ES-I3 (cell line): ENCODE results near the gene PIK3R5.

ENCODE experiments used
- H3K36me3 ChIP-seq: 2 replicates; pipeline ENCODE4 v1.6.1; 2013; ENCODE audit warnings: mild to moderate bottlenecking, low read length, control low read depth, moderate library complexity; ENCODE audit not compliant: insufficient read depth
- H3K4me1 ChIP-seq: 2 replicates; pipeline ENCODE4 v1.6.1; 2013; ENCODE audit warnings: mild to moderate bottlenecking, control low read depth, low read length; ENCODE audit not compliant: insufficient read depth
- H3K9ac ChIP-seq: 2 replicates; pipeline ENCODE4 v1.6.1; 2013; ENCODE audit warnings: low read depth, mild to moderate bottlenecking, low read length, moderate library complexity
- H3K9me3 ChIP-seq: 2 replicates; pipeline ENCODE4 v1.6.1; 2013; ENCODE audit warnings: mild to moderate bottlenecking, low read length, moderate library complexity; ENCODE audit not compliant: control insufficient read depth, insufficient read depth

PIK3R5 gene

DNA sequence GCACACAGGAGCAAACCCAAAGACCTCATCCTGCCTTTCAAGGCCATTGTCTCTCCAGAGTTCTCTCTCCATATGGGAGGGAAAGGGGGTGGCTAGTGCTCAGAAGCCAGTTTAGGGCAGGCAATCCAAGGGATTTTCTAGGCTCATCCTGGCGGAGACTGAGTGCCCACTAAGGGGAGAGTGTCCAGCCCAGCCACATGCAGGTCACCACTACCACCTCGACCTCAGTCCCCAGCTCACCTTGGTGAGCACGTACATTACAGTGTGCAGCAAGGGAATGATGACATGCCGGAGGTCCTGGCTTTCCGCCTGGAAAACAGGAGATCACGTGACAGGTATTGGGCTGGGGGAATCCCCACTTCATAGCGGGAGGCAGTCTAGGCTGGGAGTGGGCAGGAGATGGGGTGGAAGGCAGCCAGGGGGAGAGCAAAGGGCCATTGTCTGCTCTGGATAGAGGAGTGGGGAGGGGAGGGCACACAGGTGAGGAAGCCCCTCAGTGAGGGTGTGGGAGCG, 127.9 kb downstream of the PIK3R5 start:
- peaks cover 21% of the 10 kb centered on the region for H3K4me1 ChIP-seq
- no peaks in the 10 kb centered on the region for H3K36me3 ChIP-seq
- peaks cover 3% of the 10 kb centered on the region; the same call in 1 of the 2 replicates for H3K9me3 ChIP-seq
- no peak overlapping the region; the same call in 1 of the 2 replicates for H3K9ac ChIP-seq

DNA sequence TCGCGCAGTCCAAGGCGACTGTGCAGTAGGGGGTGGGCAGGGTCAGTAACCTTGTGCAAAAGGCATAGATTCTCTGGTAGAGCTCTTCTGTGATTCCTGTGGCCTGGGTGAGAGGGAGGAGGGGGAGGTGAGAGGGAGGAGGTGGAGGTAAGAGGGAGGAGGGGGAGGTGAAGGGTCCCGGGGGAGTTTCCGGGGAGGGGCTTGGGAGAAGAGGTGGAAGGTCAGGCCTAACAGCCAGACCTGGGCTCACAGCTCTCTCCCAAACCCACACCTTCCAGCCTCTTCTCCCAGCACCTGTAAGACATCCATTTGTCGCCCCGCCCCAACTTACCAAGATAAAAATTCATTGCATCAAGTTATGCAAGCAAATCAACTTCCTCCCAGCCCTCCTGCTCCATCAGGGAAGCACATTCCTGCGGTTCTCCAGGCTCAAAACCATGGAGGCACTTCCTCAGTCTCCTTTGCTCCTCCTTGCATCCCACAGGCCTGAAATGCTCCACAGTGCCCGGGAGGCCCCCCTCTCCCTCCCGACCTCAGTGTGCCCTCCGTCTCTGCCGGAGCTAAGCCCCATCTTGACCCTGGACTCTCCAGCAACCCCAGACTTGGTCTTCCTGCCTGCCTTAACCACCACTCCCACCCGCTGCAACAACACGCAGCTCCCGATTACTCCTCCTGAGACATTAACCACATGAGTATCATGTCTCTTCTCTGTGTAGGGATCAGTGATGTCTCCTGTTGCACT, 128.5 kb downstream of the PIK3R5 start:
- Histone ChIP-seq H3K9ac (no peak overlapping the region), H3K36me3 (no peaks in the 10 kb centered on the region), H3K4me1 (peaks cover 21% of the 10 kb centered on the region), H3K9me3 (peaks cover 3% of the 10 kb centered on the region; the same call in 1 of the 2 replicates)

DNA sequence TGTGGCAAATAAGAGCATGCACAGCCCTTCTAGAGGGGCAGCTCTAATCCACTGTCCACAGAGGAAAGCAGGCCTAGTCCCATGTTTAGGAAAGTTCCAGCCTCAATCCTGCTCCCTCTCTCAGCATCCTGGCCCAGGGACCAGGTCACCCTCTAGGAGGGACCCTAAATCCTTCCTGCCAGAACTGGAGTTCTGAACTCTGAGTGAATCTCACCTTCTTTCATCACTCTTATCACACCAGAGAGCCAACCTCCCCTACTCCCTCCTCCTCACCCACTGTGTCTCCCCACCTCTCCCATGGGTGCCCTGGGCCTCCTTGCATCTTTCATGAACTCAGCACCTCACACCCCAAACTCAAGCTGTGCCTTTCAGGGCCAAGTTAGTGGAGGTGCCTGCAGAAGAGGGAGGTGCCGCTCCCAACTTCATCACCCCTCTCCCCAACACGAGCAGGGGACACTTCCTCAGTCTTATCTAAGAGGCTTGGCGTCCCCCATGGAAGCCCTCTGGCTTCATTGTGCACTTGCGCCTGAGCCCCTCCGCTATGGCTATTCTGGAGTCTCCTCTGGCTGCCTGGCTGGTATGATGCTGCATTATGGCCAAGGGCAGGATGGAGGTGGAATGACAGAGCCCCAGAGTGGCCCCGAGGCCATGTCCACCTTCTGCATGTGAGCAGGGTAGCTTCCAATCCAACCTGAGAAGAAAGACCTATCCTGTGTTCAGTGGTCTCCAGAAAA, 129.7 kb downstream of the PIK3R5 start:
- Histone ChIP-seq H3K4me1 (peaks cover 24% of the 10 kb centered on the region), H3K36me3 (no peaks in the 10 kb centered on the region), H3K9ac (no peak overlapping the region), H3K9me3 (no peaks in the 10 kb centered on the region)

DNA sequence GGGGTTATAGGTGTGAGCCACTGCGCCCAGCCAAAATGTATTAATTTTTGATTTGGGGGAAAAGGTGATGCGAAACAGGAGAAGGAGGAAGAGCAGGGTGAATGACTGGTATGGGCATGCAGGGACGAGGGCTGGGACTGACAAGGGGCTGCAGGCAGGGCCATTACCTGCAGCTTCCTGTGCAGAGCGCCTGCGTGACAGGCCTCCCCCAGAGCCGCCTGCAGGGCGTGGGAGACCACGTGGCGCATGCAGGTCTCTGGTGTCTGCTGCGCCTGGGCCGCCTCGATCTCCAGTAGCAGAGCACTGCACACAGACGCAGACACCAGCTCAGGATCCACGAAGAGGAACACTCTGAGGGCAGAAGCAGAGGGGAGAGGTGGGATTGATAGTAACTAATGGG, 130.4 kb downstream of the PIK3R5 start:
- H3K9ac ChIP-seq: no peak overlapping the region
- H3K9me3 ChIP-seq: no peaks in the 10 kb centered on the region
- H3K36me3 ChIP-seq: no peaks in the 10 kb centered on the region
- H3K4me1 ChIP-seq: peaks cover 24% of the 10 kb centered on the region

DNA sequence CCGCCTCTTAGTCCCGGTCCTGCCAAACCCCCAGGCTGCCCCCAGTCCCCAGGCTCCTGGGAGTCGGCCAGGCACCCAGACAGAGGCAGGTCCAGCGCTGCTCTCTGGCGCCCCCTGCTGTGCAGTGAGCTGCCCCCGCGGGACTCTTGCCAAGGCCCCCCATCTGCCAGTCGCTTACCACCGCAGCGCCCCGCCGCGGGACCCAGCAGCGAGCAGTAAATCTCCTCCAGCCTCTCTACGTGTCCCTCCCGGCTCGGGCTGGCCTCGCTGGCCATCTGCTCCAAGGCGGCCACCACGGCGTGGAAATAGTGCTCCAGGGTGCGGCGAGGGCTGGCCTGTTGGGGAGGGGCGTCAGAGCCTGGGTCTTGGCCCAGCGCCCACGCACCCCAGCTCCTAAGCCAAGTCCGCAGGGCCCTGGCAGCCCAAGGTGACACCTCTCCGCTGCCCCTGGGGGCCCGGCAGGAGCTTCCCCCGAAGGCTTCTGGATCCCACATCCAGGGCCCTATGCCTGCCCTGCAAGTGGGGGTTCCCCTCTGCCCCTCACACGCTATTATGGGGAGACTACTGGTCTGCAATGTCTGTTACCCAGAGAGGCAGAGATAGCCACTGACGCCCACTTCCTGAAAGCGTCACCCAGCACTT, 132.7 kb downstream of the PIK3R5 start:
- H3K4me1 ChIP-seq: peaks cover 16% of the 10 kb centered on the region; the same call in 1 of the 2 replicates
- H3K36me3 ChIP-seq: no peaks in the 10 kb centered on the region
- peak overlapping the region; percentile 23; the same call in 1 of the 2 replicates for H3K9ac ChIP-seq
- no peaks in the 10 kb centered on the region for H3K9me3 ChIP-seq

DNA sequence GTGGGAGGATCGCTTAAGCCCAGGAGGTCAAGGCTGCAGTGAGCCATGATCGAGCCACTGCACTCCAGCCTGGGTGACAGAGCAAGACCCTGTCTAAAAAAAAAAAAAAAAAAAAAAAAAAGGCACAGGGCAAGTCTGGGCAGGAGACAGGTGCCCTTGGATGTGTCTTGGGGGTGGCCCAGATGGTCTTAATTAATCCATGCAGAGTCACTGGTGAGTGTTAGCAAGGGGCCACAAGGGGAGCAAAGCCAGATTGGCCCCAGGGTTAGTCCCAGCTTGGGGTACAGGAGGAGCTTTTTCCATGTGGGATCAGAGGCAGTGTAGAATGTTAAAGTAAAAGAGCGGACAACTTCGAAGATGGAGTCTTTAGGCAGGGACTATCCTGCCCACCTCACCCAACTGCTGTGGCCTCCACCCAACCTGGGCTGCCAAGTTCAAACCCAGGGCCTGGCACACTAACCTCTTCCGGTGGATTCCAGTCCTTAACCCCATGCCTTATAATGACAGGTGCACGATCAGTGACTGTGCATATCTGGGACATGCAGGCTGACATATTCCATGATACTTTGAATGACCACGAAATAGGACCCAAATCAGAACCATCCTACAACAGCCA, 134.2 kb downstream of the PIK3R5 start:
- Histone ChIP-seq H3K36me3 (no peaks in the 10 kb centered on the region), H3K9ac (no peak overlapping the region), H3K4me1 (peaks cover 7% of the 10 kb centered on the region; the same call in 1 of the 2 replicates), H3K9me3 (no peaks in the 10 kb centered on the region)

DNA sequence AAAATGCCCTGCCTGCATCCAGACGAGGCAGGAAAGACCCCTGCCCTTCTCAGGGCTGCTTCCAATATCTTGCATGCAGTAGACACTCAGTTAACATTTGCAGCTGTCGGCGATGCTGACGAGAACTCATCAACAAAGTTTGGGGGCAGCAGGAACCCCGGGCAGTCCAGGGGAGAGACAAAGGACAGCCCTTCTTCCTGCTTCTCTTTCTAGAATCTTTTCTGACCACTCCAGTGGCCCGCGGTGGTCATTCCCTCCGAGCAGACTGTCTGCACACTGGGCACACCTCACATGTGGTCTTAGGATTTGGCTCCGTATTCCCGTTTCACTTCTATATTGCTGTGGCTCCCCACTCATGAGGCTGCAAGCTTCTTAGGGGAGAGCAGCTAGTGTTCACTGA, 135.4 kb downstream of the PIK3R5 start:
- no peaks in the 10 kb centered on the region for H3K36me3 ChIP-seq

DNA sequence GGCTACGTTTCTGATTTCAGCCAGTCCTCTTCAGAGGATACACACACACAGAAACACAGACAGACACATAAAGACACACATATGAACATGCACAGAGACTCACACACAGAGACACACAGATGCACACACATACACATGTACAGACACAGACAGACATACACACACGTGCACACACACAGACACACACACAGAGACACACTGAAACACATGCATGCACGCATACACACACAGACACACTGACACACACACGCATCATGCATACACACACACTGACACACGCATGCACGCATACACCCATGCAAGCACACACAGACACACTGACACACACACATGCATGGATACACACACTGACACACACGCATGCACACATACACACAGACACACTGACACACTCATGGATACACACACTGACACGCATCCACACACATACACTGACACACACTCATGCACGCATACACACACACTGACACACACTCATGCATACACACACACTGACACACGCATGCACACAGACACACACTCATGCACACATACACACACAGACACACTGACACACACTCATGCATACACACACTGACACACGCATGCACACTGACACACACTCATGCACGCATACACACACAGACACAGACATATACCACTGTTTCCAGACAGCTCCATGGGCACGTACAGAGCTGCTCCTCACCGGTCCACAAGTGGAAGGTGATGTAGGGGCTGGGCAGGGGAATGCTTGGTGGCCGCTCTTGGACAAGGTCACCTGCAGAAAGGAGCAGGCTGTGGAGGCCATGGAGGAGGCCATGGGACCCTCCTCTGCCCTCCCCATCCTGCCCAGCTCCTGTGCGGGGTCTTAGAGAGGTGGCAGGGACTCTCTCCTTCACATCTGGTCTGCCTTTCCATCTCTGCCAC, 136.2 kb downstream of the PIK3R5 start:
- Histone ChIP-seq H3K9me3 (peaks cover 4% of the 10 kb centered on the region; the same call in 1 of the 2 replicates), H3K36me3 (no peaks in the 10 kb centered on the region)

More for the DNA sequence above, 135.4 kb downstream of the PIK3R5 start:
- H3K4me1 ChIP-seq: peaks cover 7% of the 10 kb centered on the region; the same call in 1 of the 2 replicates
- no peaks in the 10 kb centered on the region for H3K9me3 ChIP-seq
- no peak overlapping the region for H3K9ac ChIP-seq

More for the DNA sequence above, 136.2 kb downstream of the PIK3R5 start:
- peaks cover 7% of the 10 kb centered on the region; the same call in 1 of the 2 replicates for H3K4me1 ChIP-seq
- no peak overlapping the region for H3K9ac ChIP-seq
